HG03469 (cell line): ENCODE measurements around the gene SLC25A29.

ENCODE experiments used
- ATAC-seq: cut with Tn5 transposase; IDR thresholded peaks from one replicate; pipeline ENCODE4 v1.9.1; 2021; ENCODE audit warnings: mild to moderate bottlenecking, moderate library complexity, moderate number of reproducible peaks; ENCODE audit not compliant: unreplicated experiment

The SLC25A29 gene

DNA sequence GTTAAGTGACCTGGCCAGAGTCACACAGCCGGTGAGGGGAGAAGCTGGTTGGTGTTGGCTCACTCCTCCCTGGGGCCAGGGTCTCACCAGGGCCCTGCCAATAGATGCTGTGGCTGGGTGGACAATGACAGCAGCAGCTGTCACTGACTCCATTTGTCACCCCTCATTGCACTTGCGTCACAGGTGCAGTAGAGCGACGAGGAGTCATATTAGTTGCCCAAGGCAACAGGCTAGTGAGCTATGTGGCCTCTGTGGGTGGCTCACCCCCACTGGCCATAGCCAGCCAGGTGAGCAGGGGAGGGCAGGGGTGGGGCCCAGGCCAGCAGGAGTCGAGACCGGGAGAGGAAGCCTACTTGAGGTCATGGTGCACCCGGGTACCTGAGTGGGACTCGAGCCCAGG, 26.6 kb upstream of the SLC25A29 start:
- ATAC-seq, result no peak

- no peak for ATAC-seq
Observed at GRCh38 chr14:100332071-100332639, 25.9 kb upstream of the SLC25A29 start.

DNA sequence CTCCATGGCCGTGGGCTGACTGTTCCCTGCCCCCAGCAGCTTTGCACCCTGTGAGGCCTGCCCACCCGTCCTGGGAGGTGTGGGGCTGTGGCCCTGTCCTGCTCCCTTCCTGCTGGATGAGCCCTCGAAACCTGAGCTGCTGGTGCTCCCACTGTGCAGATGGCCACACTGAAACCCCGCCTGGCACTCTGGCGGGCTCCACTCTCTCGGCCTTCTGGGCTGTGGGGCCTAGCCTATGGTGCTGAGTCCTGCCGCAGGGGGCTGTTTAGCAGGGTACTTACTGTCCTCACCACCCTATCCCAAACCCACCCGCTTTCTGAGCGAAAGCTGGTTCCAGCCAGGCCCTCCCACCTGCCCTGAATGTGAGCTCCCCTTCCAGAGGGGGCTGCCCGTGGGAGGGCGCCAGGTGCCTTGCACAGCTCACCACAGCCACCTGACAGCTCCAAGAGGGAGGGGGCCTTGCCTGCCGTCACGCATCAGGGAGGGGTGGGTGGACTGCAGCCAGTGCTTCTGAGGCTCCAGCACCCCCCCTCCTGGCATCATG, 24.2 kb upstream of the SLC25A29 start:
- ATAC-seq, result no peak

DNA sequence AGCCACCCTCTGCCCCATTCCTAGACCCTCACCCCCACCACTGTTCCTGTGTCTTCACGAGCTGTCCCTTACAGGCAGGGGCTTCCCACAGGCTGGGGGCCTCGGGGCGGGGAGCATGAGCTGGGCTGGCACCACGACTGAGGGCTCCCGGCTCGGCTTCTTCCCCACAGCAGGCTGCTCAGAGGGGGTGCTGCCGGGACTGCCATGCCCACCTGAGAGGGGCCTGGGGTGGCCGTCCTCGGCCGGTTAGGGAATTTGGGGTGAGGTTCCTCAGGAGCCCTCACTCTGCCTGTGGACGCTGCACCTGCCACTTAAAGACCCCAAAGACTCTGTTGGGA, 23.7 kb upstream of the SLC25A29 start:
- no peak for ATAC-seq

DNA sequence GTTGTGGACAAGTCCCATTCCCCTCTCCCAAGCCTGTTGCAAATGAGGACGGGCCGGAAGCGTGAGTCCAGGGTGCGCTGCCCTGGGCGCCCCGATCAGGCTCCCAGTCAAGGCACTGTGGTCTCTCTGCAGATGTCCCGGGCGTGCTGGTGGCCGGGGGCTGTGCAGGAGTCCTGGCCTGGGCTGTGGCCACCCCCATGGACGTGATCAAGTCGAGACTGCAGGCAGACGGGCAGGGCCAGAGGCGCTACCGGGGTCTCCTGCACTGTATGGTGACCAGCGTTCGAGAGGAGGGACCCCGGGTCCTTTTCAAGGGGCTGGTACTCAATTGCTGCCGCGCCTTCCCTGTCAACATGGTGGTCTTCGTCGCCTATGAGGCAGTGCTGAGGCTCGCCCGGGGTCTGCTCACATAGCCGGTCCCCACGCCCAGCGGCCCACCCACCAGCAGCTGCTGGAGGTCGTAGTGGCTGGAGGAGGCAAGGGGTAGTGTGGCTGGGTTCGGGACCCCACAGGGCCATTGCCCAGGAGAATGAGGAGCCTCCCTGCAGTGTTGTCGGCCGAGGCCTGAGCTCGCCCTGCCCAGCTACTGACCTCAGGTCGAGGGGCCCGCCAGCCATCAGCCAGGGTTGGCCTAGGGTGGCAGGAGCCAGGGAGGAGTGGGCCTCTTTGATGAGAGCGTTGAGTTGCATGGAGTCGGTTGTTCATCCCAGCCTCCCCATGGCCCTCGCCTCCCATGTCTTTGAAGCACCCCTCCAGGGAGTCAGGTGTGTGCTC, 23.2 kb upstream of the SLC25A29 start:
- no peak for ATAC-seq

DNA sequence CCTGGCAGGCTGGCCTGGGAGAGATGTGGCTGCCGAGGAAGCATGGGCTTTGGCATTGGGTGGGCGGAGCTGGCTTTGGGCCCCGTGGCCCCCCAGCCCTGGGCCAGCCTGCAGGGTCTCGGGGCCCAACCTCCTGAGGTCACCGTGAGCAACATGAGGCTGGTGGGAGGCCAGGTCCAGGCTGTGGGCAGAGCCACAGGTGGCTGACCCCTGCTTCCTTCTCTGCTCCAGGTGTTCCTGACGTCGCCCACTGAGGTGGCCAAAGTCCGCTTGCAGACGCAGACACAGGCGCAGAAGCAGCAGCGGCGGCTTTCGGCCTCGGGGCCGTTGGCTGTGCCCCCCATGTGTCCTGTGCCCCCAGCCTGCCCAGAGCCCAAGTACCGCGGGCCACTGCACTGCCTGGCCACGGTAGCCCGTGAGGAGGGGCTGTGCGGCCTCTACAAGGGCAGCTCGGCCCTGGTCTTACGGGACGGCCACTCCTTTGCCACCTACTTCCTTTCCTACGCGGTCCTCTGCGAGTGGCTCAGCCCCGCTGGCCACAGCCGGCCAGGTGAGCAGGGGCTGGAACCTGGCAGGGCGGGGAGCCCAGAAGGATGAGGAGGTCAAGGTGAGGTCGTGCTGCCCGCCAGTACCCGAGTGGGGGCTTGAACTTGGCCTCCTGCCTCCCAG, 22.4 kb upstream of the SLC25A29 start:
- no peak for ATAC-seq

GRCh38 chr14:100327128-100327527, 20.9 kb upstream of the SLC25A29 start:
- ATAC-seq, result no peak

DNA sequence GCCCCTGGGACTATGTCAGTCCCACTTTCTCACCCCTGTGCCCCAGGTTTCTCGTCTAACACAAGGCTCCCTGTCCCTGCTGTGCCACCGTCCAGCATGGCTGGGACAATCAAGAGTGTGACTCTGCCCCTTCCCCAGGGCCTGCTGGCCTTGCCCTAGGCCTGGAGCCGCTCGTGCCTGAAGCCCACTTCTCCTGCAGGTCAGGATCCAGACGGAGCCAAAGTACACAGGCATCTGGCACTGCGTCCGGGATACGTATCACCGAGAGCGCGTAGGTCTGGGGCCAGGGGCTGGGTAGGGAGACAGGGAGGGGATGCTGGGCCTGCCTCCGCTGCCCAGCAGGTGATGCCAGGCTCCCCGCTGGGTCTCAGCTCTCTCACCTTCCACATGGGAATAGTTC, 19.7 kb upstream of the SLC25A29 start:
- no peak for ATAC-seq

- no peak for ATAC-seq
Observed at GRCh38 chr14:100325231-100325632, 19.0 kb upstream of the SLC25A29 start.

GRCh38 chr14:100323942-100324307, 17.7 kb upstream of the SLC25A29 start:
- no peak for ATAC-seq

DNA sequence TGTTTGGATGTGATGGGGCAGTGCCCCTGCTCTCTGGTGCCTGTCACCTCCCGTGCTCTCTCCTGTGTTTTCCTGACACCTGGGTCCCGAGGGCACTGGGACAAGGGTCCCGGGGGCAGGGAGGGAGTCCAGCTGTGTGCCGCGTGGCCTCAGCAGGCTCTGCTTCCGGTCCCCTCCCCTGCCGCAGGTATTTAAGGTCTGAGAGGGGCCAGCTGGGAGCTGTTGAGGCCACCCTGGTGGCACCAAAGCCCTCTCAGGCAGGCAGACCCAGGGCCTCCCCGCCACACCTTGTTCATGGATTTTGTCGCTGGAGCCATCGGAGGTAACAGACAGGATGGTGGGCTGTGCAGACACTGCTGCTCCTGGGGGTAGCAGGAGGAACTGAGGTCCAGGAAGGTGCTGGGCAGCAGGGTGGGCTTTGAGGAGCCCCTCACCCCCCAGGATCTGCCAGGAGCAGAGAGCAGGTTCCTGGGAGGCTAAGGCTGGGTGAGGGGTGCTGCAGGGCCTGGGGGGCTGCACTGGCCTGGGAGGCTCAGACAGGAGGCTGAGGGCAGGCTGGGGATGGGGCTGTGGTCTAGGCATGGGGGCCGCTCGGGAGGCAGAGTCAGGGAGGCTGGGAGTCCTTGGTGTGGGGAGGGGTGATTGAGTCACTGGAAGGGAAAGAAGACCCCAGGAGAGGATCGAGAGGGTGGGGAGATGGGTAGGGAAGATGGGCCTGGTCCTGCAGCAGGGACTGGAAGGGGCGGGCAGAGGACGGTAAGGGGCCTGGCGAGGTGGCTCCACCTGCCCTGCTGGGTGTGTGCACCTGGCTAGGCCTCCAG, 17.1 kb upstream of the SLC25A29 start, which contains the start of gene SLC25A47:
Gene SLC25A47, plus strand, starts transcription at position 219 of the 821 bp plus-strand sequence. Its CDS starts 76 bp downstream, at position 295.
- ATAC-seq, result no peak

- no peak for ATAC-seq
Observed at GRCh38 chr14:100322138-100322957, 16.1 kb upstream of the SLC25A29 start.

DNA sequence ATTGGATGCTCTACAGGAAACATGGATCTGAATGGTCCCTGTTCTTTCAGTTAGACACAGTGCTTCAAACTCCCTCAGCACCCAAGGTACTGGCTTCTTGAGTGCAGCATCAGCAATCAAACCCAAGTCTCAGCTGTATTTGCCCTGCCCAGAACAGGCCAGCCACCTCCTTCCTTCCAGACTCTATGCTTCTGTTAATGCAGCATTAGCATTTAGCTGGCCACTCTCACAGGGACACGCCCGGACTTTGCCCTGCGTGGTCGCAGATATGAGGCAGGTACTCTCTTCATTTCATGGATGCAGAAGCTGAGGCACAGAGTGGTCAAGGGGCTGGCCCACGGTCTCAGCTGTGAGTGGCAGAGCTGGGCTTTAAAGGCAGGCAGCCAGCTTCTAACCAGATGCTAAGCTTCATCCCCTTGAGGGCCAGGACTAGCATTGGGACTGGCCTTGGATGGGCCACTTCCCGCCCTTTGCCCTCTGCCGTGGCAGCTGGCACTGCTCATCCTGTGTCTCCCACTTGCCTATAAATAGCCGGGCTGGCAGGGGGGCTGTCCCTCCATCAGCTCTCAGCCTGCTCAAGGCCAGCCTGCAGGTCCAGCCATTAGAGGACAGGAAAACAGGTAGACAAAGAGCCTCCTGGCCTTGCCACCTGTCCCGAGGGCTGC, 15.4 kb upstream of the SLC25A29 start:
- ATAC-seq, result no peak

DNA sequence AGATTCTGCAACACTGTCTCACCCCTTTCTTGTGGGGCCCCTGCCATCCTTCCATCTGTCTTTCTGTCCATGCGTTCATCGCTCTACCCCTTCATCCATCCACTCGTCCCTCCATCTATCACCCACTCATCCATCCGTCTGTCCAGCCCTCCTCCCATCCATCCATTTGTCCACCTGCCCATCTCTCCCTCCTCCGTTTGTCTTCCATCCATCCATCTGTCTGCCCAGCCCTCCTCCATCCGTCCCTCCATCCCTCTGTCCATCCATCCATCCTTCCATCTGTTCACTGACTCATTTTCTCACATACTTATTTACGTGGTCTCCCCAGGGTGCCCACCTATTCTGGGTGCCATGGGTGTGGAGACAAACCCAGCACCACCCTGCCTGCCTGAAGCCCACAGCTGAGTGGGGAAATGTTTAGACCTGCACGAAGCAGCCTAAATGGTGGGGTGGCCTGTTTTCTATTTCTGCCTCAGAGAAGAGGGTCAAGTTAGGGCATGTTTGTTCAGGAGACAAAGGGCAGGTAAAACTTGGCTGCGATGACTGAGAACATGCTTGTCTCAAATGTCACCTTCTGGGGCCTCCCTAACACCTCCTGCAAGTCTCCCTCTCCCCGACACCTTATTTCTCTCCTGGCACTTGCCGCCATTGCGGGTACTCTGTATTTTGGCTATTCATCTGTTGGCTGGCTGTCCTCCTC, 14.1 kb upstream of the SLC25A29 start:
- no peak for ATAC-seq

DNA sequence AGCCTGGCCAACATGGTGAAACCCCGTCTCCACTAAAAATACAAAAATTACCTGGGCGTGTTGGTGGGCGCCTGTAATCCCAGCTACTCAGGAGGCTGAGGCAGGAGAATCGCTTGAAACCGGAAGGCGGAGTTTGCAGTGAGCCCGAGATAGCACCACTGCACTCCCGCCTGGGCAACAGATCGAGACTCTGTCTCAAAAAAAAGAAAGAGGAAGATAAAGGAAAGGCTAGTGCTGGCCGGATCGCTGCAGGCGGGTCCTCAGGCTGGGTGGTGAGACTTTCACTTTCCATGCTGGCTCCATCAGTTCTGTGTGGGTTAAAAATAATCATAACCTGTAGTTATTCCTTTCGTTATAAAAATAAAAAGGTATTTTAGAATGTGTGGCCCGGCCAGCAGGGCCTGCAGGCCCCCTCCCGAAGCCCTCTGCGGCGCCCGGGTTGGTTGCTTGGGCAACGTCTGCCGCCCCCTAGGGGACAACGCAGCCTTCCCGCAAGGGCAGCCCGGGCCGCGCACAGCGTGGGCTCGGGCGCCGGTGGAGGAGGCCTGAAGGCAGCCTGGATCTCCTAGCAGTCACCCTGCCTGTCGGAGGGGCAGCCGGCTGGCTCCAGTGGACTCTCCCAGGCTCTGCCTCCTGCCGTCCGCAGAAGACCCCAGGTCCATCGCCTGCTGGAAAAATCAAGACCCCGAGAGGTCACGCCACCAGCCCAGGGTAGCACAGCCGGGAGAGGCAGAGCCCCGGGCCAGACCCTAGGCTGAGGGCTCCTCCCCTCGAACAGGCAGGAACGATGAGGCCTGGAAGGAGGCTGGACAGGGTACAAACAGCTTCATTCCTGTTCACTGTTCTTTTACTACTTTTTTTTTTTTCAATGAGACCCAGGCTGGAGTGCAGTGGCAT, 11.9 kb upstream of the SLC25A29 start:
- peak; percentile 74 for ATAC-seq

GRCh38 chr14:100317389-100317788, 11.1 kb upstream of the SLC25A29 start:
- no peak for ATAC-seq

DNA sequence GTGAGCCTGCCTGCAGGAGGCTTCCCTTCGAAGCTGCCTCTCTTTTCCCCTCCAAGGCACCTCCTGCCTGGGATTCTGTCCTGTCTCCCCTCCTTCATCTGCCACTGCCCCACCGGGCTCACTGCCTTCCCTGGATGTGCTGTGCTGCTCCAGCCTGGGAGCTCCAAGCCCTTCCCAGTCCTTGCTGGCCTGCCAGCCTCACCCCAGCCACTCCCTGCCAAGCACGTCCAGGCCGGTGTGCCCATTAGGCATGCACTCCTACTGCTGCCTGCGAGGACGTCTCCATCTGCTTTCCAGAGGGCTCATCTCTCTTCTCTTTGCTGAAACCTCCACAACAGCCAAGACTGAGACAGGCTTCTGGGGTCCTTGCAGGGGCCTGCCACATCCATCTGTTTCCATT, 8.5 kb upstream of the SLC25A29 start:
- no peak for ATAC-seq
